MM.1S (cell line): ENCODE data around the gene FKBP1A.

ENCODE experiments used
- DNase-seq: peaks from one replicate; pipeline ENCODE4 v3.0.0-alpha.2; 2015
- H2AFZ ChIP-seq: fragments of 300-600 bp; sonication (generic); 2 replicates; pipeline ENCODE4 v1.6.0; 2016; ENCODE audit warnings: antibody characterized with exemption, low read length
- H3F3A ChIP-seq: fragments of 300-600 bp; sonication (generic); 2 replicates; pipeline ENCODE4 v1.6.1; 2016; ENCODE audit warnings: mild to moderate bottlenecking, antibody characterized with exemption, low read length, moderate library complexity, mixed read lengths; ENCODE audit not compliant: insufficient read depth
- H3K27ac ChIP-seq: fragments of 300-600 bp; sonication (generic); 2 replicates; pipeline ENCODE4 v1.5.1; 2016; ENCODE audit warnings: mild to moderate bottlenecking, low read length
- H3K27me3 ChIP-seq: fragments of 300-600 bp; sonication (generic); replicated peaks from 2 replicates; pipeline ENCODE4 v1.6.0; 2016; ENCODE audit warnings: low read length; ENCODE audit not compliant: insufficient read depth
- H3K36me3 ChIP-seq: fragments of 300-600 bp; sonication (generic); replicated peaks from 2 replicates; pipeline ENCODE4 v1.6.1; 2016; ENCODE audit warnings: mild to moderate bottlenecking, low read length, mixed read lengths; ENCODE audit not compliant: insufficient read depth
- H3K4me1 ChIP-seq: fragments of 300-600 bp; sonication (generic); 2 replicates; pipeline ENCODE4 v1.6.1; 2016; ENCODE audit warnings: low read length, mixed read lengths
- H3K4me2 ChIP-seq: fragments of 300-600 bp; sonication (generic); 2 replicates; pipeline ENCODE4 v1.6.0; 2016; ENCODE audit warnings: low read depth, low read length
- H3K4me3 ChIP-seq: fragments of 300-600 bp; sonication (generic); 2 replicates; pipeline ENCODE4 v1.5.1; 2016; ENCODE audit warnings: low read length, mixed read lengths
- H3K79me2 ChIP-seq: fragments of 300-600 bp; sonication (generic); 2 replicates; pipeline ENCODE4 v1.6.1; 2016; ENCODE audit warnings: mixed run types, low read length, mixed read lengths
- H3K9ac ChIP-seq: fragments of 300-600 bp; sonication (generic); 2 replicates; pipeline ENCODE4 v1.6.1; 2016; ENCODE audit warnings: low read length, mixed read lengths
- H3K9me2 ChIP-seq: fragments of 300-600 bp; sonication (generic); replicated peaks from 2 replicates; pipeline ENCODE4 v1.6.1; 2016; ENCODE audit warnings: mild to moderate bottlenecking, low read length, mixed read lengths; ENCODE audit not compliant: insufficient read depth
- H3K9me3 ChIP-seq: fragments of 300-600 bp; sonication (generic); replicated peaks from 2 replicates; pipeline ENCODE4 v1.6.1; 2016; ENCODE audit warnings: mild to moderate bottlenecking, low read length, mixed read lengths; ENCODE audit not compliant: insufficient read depth
- H4K20me1 ChIP-seq: fragments of 300-600 bp; sonication (generic); 2 replicates; pipeline ENCODE4 v1.6.1; 2016; ENCODE audit warnings: mild to moderate bottlenecking, low read length, moderate library complexity, mixed read lengths; ENCODE audit not compliant: insufficient read depth
- CTCF ChIP-seq: fragments of 300-600 bp; sonication (generic); IDR thresholded peaks from 2 replicates; pipeline ENCODE4 v1.5.1; 2016; ENCODE audit warnings: antibody characterized with exemption, low read length, mixed read lengths
- EZH2 ChIP-seq: fragments of 300-600 bp; sonication (generic); optimal IDR thresholded peaks from 2 replicates; pipeline ENCODE3; 2017; ENCODE audit warnings: low read depth, mild to moderate bottlenecking, antibody characterized with exemption, low read length, mixed read lengths
- EZH2phosphoT487 ChIP-seq: fragments of 300-600 bp; sonication (generic); IDR thresholded peaks from 2 replicates; pipeline ENCODE4 v1.6.1; 2018; ENCODE audit warnings: antibody characterized with exemption, low read length

The FKBP1A gene

DNA sequence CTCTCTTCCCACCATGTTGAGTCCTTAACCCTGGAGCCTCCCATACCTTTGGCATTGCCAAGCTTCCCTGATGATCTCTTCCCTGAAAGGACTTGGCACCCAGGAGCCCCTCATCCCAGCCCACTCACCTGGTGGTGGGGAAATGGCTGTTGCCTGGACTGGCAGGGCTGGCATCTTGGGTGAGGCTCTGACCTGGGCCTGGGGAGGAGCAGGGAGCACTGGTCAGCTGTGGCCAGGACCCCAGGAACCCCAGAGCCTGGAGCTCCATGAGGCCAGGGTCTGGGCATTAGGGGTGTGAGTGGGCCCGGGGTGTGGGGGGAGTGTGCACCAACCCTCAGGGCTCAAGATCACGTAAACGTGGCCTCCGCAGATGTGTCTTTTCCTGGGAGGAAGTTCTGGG, 73.4 kb downstream of the FKBP1A start:
- no peaks in the 10 kb centered on the region for H3K27me3 ChIP-seq
- no peaks in the 10 kb centered on the region for H3K9me3 ChIP-seq
- no peak overlapping the region for H3K4me2 ChIP-seq
- H3K4me1 ChIP-seq = peaks cover 14% of the 10 kb centered on the region
- H3K4me3 ChIP-seq = no peak overlapping the region
- no peak for DNase-seq
- peaks cover 9% of the 10 kb centered on the region; the same call in 1 of the 2 replicates for H3F3A ChIP-seq
- no peaks in the 10 kb centered on the region for H3K9me2 ChIP-seq
- H3K9ac ChIP-seq = no peak overlapping the region
- no peak overlapping the region for H3K27ac ChIP-seq
- no peaks in the 10 kb centered on the region for H4K20me1 ChIP-seq
- no peaks in the 10 kb centered on the region for H3K79me2 ChIP-seq
- H3K36me3 ChIP-seq = no peaks in the 10 kb centered on the region
- TF ChIP-seq EZH2 (no peak), EZH2phosphoT487 (no peak), CTCF (no peak)
- no peak overlapping the region for H2AFZ ChIP-seq

DNA sequence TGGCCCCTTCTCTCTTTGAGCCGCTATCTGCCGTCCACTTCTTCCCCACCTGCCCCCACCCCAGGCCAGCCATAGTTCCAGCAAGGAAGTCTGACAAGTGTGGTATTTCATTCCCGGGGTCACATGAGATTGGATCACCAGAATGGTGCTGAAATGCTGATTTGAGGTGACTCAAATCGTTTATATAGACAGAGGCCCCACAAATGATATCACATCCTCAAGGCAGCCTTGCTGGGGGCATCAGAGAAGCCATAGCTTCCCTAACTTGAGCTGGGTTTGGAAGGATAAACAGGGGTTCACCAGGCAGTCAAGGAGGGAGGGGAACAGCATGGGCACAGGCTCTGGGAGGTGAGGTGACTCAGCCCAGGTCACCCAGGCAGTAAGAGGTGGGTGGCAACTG, 73.8 kb downstream of the FKBP1A start:
- no peaks in the 10 kb centered on the region for H3K27me3 ChIP-seq
- no peaks in the 10 kb centered on the region for H4K20me1 ChIP-seq
- H3K9ac ChIP-seq = no peak overlapping the region
- peaks cover 9% of the 10 kb centered on the region; the same call in 1 of the 2 replicates for H3F3A ChIP-seq
- H3K27ac ChIP-seq = no peak overlapping the region
- peaks cover 13% of the 10 kb centered on the region for H3K4me1 ChIP-seq
- no peaks in the 10 kb centered on the region for H3K79me2 ChIP-seq
- no peaks in the 10 kb centered on the region for H3K36me3 ChIP-seq
- DNase-seq = no peak
- no peaks in the 10 kb centered on the region for H3K9me3 ChIP-seq
- no peak overlapping the region for H3K4me2 ChIP-seq
- H3K4me3 ChIP-seq = no peak overlapping the region
- H2AFZ ChIP-seq = no peak overlapping the region
- TF ChIP-seq CTCF (no peak), EZH2phosphoT487 (no peak), EZH2 (no peak)
- H3K9me2 ChIP-seq = no peaks in the 10 kb centered on the region
